Upper lobe of right lung (tissue), 1 donor: ENCODE measurements around the gene FAM184B. TPM values are rescaled to one million over a fixed set of nuclear protein-coding genes. Genes with fewer than 3 reads are reported as not detected.

Source experiments
- ATAC-seq: fragments of 200-7000 bp; cut with Tn5 transposase; one replicate; pipeline ENCODE4 v1.9.1; 2020; ENCODE audit warnings: mild to moderate bottlenecking, moderate library complexity
- DNase-seq: peaks from one replicate; pipeline ENCODE4 v3.0.0-alpha.2; 2020
- H3K27ac ChIP-seq: fragments of 200-600 bp; one replicate; pipeline ENCODE4 v1.8.0; 2022
- H3K27me3 ChIP-seq: fragments of 200-600 bp; one replicate; pipeline ENCODE4 v1.8.0; 2022; ENCODE audit warnings: mild to moderate bottlenecking
- H3K36me3 ChIP-seq: fragments of 200-600 bp; one replicate; pipeline ENCODE4 v1.8.0; 2022
- H3K4me1 ChIP-seq: fragments of 200-600 bp; one replicate; pipeline ENCODE4 v1.8.0; 2022
- H3K4me3 ChIP-seq: fragments of 200-600 bp; one replicate; pipeline ENCODE4 v1.8.0; 2022; ENCODE audit warnings: mild to moderate bottlenecking
- H3K9me3 ChIP-seq: fragments of 200-600 bp; one replicate; pipeline ENCODE4 v1.8.0; 2022
- CTCF ChIP-seq: fragments of 200-600 bp; IDR thresholded peaks from one replicate; pipeline ENCODE4 v1.8.0; 2022; ENCODE audit warnings: antibody characterized with exemption
- intact Hi-C: fragments of 100-400 bp; cut with DNase I; formaldehyde crosslinking; loops from one replicate; pipeline ENCODE4 v1.11.0; 2022
- total RNA-seq: library from RNA; stranded (reverse); fragmentation: NEBNext Ultra II Directional; extraction: Animal tissue kit (Norgen Biotek cat#: 25700); gene quantifications from one replicate; pipeline ENCODE4 v1.2.1, GENCODE V29; 2021
- donor health status: DM: no; HTN: yes; CAD: no; lungs with severe emphysema.

The FAM184B gene
- total RNA-seq, 1 donor from 2014 or later: 0.17 TPM

GRCh38 chr4:17618926-17619325, 162.5 kb downstream of the FAM184B start:
- Histone ChIP-seq H3K4me1 (peaks cover 28% of the 10 kb centered on the region), H3K36me3 (peaks cover 63% of the 10 kb centered on the region), H3K9me3 (no peaks in the 10 kb centered on the region), H3K27me3 (no peaks in the 10 kb centered on the region), H3K4me3 (no peak overlapping the region), H3K27ac (no peak overlapping the region)
- DNase-seq: no peak
- TF ChIP-seq CTCF: no peak
- intact Hi-C loops: no loop called here
- no peak for ATAC-seq

GRCh38 chr4:17616283-17616682, 165.1 kb downstream of the FAM184B start:
- Histone ChIP-seq H3K27ac (no peak overlapping the region), H3K4me3 (peak overlapping the region; percentile 80), H3K27me3 (no peaks in the 10 kb centered on the region), H3K36me3 (peaks cover 37% of the 10 kb centered on the region), H3K4me1 (peaks cover 33% of the 10 kb centered on the region), H3K9me3 (no peaks in the 10 kb centered on the region)
- no peak for TF ChIP-seq CTCF
- no peak for ATAC-seq
- intact Hi-C loops: no loop called here
- no peak for DNase-seq

DNA sequence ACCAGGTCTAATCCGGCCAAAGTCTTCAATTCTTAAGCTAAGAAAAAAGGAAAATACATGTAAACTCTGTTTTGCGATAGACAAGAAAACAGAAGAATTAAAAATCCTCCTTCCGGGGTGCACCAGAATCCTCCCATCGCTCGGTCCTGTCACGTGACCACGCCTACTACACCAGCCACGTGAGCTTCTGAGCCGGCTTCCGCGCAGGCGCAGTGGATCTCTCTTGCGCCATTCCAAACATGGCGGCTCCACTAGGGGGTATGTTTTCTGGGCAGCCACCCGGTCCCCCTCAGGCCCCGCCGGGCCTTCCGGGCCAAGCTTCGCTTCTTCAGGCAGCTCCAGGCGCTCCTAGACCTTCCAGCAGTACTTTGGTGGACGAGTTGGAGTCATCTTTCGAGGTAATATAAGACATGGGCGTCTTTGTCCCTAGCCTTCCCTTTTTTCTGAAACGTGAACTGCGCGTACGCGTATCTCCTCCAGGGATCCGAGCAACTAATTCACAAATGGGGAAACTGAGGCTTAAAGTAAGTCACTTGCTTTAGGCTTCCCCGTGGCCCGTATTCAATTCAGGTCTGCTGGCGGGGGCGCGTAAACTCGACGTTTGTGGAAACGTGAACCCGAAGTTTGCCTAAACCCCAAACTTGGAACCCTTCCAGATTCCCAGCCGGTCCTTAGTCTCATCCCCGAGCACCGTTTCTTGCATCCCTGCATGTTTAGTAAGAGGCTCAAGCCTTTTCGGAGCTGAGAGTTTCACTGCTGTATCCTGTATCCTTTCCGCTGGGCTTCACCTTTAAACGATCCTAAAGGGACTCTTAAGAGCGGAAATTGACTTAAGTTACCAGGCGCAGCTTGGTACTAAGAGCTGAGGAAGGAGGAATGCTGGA, 166.8 kb downstream of the FAM184B start, which contains the start of gene MED28:
Gene MED28 (plus strand): TSS at position 226 of the 884 bp plus-strand sequence. CDS start 14 bp downstream, at position 240.
- Histone ChIP-seq H3K27me3 (no peaks in the 10 kb centered on the region), H3K4me3 (peak within 1 kb of the TSS; percentile 80), H3K4me1 (peaks cover 33% of the 10 kb centered on the region), H3K27ac (peak within 1 kb of the TSS; percentile 87), H3K9me3 (no peaks in the 10 kb centered on the region), H3K36me3 (peaks cover 21% of the 10 kb centered on the region)
- peak; percentile 6 for TF ChIP-seq CTCF
- DNase-seq (peak; percentile 98), ATAC-seq (peak; percentile 95)
- intact Hi-C loops: no loop called here

GRCh38 chr4:17613761-17614415, 167.5 kb downstream of the FAM184B start:
- intact Hi-C loops: no loop called here

DNA sequence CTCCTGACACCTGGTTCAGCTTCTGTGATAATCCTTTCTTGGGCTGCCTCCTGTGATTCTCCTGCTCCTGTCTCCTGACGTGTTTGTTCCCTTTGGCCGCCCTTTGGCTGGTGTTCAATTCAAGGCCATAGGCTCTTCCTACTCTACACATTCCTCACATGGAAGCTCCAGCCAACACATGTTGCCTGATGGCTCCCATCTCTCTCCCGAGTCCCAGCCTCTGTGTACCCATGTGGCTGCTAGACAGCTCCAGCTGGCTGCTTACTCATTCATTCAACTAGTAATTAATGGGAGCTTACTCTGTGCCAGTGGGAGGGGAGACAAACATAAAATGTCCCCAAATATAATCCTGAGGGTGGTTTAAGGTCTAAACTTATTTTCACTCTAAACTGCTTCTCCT, 176.2 kb downstream of the FAM184B start:
- no peaks in the 10 kb centered on the region for H3K27me3 ChIP-seq
- intact Hi-C loops: no loop called here
- DNase-seq (no peak), ATAC-seq (no peak)
- H3K9me3 ChIP-seq: no peaks in the 10 kb centered on the region
- no peak overlapping the region for H3K4me3 ChIP-seq
- no peaks in the 10 kb centered on the region for H3K4me1 ChIP-seq
- H3K36me3 ChIP-seq: peaks cover 79% of the 10 kb centered on the region
- H3K27ac ChIP-seq: no peak overlapping the region
- TF ChIP-seq CTCF: no peak

More at GRCh38 chr4:17613761-17614415, 167.5 kb downstream of the FAM184B start:
- H3K36me3 ChIP-seq: peaks cover 17% of the 10 kb centered on the region
- peak; percentile 63 for ATAC-seq
- H3K27ac ChIP-seq: peak overlapping the region; percentile 87
- no peaks in the 10 kb centered on the region for H3K27me3 ChIP-seq
- H3K4me1 ChIP-seq: peaks cover 31% of the 10 kb centered on the region
- no peaks in the 10 kb centered on the region for H3K9me3 ChIP-seq
- H3K4me3 ChIP-seq: peak overlapping the region; percentile 80
- no peak for DNase-seq
- TF ChIP-seq CTCF: no peak
